Activated T-cell treated with anti-CD3 and anti-CD28 coated beads for 24 hours (primary cell): ENCODE results near the gene THEM5.

Experiments used
- DNase-seq: peaks from one replicate; pipeline ENCODE4 v3.0.0-alpha.2; 2020; ENCODE audit warnings: low read depth

THEM5 gene

DNA sequence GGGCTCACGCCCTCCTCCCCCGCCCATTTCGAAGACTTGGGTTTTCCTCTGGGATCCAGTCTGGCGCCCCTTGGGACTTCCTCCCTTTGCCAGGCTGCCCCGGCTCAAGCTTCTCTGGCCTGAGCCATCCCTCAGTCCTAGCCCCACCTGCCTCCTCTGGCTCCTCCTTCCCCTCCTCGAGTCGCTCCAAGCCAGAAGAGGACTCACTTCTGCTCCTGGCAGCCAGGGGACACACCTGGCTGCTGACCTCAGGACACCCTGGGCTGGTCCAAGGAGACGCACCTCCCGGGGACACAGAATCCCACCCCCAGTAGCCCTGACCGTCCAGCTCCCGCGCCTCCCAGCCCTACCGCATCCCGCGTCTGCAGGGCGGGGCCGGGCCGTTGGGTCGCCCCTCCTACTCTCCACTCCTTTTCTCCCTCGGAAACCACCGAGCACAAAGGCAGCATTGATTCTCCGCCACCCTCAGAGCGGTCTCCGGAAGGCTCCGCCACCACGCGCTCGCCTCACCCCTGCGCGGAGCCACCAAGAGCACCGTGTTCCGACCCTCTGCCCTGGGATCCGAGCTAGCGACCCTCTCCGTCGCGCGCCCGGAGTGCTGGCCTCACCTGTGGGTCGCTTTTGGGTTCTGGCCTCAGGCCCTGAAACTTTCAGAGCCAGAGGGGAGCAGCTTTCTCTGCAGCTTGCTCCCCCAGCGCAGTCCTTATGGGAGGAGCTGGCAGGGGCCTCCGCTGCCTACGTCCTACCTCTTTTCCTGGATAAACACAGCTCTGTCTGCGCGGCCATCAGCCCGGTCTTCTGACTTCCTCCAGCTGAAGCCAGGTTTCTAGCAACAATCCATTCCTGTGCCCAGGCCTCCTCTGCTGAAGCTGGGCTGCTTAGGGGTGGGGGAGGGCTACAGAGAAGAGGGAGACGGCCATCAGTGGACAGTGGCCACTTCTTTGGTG, 13.8 kb downstream of the THEM5 start, which contains the start of gene C2CD4D:
Gene C2CD4D, minus strand, starts transcription at position 364 of the 947 bp plus-strand sequence. CDS start 831 bp downstream, outside the sequence.
- DNase-seq = peak; percentile 59

DNA sequence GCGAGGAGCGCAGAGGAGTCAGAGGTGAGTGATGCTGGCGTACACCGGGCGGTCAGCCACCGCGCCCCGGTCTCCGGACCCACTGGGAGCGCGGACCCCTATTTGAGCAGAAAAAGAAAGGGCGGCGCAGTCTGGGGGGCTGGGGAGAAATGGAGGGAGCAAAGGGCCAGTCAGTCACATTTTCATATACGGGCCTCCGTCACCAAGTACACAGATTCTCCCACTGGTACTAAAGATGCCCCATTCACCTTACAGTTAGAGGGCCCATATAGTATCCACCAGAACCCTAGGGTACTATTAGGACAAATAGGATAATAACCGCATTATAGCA, 14.5 kb downstream of the THEM5 start:
- DNase-seq = no peak

DNA sequence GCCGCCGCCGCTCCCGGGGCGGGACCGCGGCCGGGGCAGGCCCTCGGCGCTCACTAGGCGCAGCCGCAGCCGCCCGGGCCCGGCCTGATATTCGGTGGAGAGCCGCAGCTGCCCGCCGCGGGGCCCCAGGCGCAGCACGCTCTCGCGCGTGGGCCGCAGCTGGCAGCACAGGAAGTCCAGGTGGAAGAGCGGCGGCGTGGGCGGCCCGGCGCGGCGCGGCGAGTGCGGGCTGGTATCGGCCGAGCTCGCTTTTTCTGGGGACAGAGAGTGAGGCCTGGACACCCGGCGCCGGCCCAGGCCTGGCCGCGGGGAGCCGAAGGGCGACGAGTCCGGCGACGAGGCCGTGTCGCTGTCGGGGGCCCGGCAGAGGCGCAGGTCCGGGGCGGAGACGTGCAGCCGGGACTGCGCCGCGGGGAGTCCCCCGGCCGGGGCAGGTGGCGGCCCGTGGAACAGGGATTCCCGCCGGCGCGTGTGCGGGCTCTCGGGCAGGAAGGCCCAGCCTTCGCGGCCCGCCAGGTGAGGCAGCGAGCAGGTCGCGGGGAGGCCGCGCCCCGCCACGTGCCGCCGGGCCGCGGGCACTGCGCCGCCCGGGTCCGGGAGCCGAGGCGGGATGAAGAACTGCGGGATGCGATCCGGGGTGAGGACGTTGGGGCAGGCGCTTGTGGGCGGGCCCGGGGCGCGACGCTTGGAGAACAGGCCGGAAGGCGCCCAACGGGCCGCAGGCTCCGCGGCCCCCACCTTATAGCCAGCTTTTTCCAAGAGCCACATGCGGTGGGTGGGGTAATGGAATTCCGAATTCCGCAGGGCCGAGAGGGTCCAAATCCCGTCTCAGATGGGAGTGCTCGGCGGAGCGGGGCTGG, 15.1 kb downstream of the THEM5 start:
- no peak for DNase-seq

DNA sequence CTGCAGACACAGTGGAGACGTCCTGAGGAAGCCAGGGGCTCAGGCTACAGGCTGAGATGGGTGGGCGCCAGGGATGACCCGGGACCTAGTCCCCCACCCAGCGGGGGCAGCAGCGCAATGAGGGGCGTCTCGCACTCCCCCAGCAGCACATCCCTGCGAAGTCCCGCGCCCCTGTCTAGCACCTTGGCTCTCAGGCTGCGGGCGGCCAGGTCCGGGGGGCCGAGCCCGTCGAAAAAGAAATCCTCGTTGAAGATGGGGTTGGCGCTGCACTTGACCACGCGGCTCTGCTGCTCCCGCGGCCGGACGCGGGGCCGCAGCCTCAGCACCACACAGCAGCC, 15.7 kb downstream of the THEM5 start:
- DNase-seq = no peak

DNA sequence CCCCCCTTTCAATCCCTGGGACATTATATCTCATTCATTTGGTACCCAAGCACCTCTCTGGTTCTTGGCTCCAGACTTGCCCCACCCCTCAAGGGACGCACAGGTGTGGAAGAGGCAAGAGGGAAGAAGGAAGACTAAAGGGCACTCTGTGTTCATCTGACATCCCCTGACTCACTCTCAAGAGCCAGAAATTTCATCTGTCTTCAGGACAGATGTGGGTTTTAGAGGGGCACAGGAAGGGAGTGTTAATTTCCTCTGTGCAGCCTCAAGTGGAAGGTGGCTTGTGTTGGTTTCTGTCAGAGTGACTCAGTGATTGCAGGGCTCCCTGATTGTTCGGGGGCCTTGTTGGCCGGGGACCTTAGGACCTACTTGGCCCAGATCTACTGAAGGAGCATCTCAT, 16.3 kb downstream of the THEM5 start:
- no peak for DNase-seq

DNA sequence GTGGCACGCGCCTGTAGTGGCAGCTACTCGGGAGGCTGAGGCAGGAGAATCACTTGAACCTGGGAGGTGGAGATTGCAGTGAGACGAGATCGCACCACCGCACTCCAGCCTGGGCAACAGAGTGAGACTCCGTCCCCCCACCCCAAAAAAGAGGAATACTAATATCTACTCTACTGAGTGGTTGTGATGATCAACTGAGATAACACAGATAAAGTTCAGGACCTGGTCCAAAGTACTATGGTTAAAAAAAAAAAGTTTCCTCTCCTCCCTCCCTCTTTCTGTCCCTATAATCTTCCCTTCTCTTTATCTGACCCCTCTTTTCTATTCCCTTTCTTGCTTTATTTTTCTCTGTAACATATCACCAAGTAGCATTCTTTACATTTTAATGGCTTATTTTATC, 17.9 kb downstream of the THEM5 start:
- no peak for DNase-seq

DNA sequence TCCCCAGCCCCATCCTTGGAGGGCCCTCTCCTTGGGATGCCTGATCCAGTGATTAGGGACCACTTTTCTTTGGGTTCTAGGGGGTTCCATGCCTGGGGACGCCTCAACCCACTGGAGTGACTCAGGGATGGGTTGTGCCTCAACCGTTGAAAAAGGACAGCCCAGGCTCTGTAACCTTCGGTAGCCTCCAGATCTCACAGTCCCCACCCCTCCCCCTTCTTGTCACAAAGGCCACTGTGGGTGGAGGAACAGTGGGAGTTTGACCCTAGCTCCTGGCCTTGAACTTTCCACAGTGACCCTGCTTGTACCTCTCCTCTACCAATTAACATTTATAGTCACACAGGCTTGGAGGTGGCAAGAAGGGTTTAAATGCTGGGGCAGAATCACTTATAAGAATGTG, 19.3 kb downstream of the THEM5 start:
- DNase-seq = no peak

DNA sequence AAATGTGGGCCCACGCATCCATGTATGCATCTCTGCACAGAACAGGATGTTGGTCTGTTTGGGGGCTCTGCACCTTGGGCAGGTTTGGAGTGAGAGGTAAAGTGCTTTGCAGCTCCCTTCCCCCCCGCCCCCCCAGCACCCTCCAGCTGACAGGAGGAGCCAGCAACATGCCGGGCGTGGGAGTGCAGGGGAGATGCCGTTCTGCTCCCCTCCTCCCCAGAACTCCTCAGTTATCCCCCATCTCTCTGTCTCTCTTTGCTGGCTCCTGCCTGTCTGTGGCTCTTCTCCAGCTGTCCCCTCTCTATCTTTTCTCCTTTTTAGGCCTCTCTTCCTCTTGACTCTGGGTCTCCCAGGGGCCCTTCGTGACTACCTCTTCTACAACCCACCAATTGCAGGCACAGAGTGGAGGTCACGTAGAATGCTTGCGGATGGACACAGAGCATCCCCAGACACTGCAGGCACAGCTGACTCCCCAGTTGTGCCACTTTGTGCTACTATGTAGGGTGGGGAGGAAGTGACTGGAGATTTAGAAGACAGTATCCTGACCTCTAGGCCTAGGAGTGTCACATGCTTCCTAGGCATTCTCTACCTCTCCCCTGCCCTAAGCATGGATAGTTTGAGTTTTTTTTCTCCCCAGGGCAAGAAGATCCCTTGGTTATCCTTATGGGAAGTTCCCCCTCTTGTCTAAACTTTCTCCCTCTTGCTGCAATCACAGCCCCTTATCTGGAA, 20.2 kb downstream of the THEM5 start:
- no peak for DNase-seq

DNA sequence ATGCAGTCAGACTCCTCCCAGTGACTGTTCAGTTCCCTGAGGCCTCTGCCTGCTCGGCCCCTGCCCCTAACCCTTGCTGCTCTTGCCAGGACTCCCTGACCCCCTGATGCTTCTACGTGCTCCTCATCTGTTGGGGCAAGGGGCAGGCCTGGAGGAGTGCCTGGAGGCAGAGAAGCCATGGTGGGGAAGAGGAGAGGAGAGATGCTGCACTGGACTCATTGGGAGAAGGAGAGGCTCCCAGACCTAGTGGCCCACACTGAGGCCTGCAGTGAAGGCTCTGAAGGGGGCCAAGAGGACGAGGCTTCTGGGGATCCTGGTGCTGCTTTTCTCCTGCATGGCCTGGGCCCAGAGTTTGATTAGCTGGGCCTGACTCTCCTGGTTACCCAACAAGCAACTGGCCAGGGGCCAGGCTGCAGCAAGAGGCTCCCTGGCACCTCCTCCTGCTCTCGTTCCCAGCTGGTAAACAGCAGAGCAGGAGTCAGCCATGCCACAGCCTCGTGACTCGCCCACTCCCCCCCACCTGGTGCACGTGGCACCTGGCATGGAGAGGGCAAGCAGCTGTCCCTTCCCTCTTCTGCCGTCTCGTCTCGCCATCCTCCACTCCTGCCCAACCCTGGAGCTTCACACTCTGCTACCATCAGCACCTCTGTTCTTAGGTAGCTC, 21.1 kb downstream of the THEM5 start:
- DNase-seq = no peak

DNA sequence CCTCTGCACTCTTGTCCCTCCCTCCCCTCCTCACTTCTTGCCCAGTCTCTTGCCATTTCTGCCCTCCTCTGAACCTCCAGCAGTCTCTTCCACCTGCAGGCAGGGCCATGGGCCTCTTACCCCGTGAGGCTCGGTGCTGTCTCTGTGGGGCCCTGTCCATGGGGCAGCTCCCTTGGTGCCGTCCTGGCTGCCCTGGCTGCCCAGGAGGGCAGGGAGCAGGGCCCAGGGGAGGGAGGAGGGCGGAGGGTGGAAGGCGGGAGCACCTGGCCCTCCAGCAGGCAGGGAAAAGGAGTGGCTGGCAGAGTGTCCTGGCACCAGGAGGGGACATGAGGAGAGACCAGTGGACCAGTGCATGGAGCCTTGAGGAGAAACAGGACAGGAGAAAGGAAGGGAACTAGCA, 21.9 kb downstream of the THEM5 start, which contains the start of gene RORC:
Gene RORC, minus strand, starts transcription at position 198 of the 400 bp plus-strand sequence. Its CDS starts 38 bp downstream, at position 160.
- DNase-seq = no peak

DNA sequence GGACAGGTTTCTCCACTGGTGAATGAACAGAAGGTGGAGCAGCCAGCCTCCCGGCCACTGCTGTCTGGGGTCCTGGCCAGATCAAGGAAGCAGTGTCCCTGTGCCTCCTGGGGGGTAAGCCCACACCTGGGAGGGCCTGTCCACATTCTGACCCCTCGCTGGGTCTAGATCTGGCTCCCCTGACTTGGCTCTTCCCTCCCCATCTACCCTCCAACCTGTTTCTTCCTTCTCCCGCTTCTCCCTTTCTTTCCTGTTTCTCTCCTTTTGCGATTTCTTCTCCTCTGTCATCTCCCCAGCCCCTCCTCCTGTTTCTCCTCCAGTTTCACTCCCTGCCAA, 22.3 kb downstream of the THEM5 start:
- no peak for DNase-seq

DNA sequence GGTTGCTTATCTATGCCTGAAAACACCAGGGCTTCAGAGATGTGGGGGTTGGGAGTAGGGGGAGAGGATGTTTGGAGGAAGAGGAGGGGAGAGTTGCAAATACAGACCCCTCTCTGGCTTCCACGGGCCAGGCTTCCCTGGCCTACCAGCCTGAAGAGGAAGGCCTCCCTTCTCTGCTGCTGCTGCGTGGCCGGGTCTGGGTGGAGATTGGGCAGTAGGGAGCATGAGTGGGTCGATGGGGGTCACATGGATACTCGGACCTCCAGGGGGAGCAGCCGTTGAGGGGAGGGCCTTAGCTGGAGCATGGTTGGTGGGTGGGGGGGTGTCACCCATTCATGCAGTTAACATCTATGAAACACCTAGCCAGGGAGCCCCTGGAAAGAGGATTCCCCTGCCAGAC, 23.5 kb downstream of the THEM5 start:
- DNase-seq = no peak

DNA sequence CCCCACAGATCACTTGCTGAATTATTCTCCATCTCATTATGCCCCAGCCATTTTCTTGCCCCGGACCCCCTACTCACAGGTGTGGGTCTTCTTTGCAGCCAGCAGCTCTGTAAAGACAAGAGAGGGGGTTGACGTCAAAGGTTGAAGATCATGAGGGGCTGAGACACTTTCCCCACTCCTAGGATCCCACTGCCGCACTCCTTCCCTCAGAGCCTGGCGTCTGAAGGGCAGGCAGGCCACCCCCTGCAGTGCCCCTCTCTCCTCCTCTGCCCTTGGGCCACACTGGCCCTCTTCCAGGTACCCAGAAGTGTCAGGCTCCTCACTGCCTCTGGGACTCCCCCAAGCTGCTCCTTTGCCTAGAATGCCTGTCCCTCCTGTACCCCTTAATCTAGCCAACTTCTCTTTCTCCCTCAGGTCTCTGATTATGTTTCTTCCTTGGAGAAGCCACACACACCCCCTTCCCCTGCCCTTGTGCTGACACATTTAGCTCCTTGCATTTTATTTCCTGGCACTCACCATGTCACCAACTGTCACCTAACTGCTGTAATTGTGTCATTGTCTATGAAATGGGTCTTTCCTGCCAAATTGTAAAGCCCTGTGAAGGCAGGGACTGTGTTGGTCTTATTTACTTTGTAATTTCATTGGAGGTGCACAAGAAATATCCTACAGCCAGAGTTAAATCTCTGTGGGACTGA, 24.0 kb downstream of the THEM5 start:
- DNase-seq = no peak

DNA sequence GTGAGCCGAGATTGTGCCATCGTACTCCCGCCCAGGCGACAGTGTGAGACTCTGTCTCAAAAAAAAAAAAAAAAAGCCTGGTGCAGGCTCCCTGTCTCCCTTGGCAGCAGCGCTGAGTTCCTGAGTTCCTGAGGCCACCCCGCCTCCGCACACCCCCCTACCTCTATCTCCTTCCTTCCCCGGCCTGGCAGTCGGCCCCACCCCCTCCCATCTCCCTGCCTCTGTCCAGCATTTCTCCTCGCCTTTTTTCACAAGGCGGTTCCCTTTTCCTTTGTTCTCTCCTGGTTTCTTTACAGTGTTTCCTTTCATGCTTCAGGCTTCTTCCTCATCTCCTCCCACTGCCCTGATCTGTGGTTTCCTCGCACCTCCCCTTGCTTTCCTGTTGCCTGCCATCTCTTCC, 24.6 kb downstream of the THEM5 start:
- no peak for DNase-seq

DNA sequence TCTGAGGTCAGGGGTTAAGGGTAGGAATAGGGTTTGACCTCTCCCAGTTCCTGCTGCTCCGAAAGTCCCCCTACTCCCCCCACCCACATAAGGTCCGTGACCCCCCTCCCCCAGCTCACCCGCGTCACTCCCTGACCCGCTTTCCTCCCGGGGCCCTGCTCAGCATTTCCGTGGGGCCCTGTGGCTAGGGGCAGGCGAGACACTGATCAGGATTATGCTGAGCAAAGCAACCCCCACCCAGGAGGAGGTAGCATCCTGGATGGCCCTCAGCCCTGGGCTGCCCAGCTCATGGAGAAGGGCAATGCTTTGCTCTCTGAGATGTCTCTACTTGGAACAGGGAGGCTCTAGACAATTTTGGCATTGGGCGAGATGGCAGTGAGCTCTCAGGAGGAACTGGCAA, 25.7 kb downstream of the THEM5 start:
- no peak for DNase-seq

DNA sequence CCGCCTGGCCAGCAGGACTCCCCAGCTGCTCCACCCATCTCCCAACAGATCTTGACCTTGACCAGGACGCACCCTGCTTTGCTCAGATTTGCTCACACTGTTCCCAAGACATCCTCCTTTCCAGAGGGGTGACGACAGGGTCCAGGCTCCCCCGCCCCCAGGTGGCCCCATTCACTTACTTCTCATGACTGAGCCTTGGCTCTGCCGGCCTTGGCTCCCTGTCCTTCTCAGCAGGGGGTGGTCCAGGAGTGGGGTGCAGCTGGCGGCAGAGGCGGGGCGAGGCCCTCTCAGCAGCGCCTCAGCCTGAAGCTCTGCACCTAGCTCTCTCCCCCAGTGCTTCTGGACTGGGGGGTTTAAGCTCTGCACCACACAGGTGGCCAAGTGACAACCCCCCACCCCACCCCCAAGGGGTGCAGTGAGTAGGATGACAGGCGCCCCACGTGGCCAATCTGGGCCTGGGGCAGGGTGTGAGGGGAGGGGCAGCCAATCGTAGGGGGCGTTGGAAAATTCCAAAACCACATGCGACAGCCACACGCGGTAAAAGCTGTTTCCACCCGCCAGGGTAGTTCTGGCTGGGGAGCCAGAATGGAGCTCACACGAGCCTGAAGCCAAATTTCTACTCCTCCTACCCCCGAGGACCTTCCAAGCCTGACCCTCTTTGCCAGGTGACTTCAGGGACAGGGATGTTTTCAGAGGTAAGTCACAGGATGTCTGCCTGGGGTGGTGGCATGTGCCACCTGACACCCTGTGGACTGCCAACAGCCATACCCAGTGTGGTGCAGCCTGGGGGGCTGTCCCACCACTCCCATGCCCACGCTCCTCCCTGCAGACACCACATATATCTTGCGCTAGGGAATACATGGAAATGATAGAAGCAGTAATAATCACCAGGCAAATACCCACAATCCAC, 27.5 kb downstream of the THEM5 start:
- DNase-seq = no peak

DNA sequence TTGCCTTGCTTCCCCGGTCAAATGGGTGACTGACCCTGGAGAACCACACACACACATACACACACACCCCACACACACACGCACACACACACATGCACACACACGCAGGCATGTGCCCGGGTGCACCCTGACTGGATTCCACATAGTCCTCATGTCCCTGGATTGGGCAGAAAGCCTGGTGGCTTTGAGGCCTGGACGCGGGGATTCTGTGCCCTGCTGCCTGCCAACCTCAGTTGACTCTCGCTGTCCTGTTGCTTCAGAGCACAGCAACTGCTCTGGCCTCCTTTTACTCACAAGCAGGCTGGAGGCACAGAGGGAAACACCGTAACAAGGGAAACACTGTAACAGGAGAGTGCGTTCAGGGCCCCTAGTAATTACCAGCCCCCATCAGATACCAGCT, 28.3 kb downstream of the THEM5 start:
- DNase-seq = no peak

DNA sequence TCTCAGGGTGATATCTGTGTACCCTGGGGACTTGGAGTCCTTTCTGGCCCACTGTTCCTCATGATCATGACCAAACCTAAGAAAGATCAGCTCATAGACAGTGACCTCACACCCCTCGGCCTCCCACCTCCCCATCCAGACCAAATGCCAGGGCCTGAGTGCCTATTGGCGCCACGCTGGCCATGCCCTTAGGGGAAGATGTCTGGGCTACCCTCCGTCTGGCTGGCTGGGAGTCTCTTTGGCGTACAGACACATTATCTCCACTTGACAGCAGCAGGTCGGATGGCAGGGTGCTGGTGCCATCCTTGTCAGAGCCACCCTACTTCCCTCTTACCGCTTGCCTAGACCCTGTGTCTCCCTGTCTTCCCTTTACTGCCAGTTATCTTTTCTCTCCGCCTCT, 30.3 kb downstream of the THEM5 start:
- no peak for DNase-seq

DNA sequence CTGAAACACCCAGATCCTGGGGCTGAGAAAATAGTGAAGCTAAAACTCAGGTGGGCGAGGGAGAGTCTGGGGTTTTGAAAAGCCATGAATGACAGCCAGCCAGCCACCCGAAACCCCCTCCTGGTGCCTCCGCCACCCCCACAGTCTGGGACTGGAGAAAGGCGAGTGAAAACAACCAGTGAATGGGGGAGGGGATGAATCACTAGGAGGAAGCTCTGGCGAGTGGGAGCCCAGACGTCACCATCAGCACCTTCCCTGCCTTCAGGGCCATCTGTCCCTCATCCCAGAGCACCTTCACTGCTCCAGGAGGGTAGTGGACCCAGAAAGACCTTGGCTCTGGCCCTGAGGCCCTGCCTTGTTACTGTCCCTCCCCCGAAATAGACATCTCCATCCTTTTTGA, 31.1 kb downstream of the THEM5 start:
- no peak for DNase-seq

DNA sequence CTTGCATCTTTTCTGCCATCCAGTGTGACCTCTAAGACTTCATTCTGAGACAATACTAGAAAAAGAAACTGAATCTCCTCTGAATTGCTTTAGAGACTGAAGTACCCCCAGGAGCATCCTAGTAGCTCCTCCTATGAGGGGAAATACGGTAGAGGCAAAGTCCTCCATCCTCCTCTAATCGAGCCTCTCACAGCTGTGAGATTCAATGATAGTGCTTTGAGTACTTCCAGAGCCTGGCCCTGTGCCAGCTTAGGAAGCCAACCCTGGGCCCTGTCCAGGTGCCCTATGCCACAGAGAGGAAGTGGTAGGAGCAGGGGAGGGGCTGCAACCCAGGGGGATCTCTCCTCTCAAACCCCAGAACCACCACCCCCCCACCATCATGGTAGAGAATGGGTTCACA, 32.6 kb downstream of the THEM5 start:
- DNase-seq = no peak
